ENCODE results near the gene XRN1.

- no peak for TF ChIP-seq CTCF (conservative IDR thresholded peaks at IDR 0.05; ENCODE audit: low read depth, low read length)
- no peak for TF ChIP-seq EZH2phosphoT487 (IDR thresholded peaks at IDR 0.05; ENCODE audit: borderline replicate concordance, low read length)
- TF ChIP-seq EZH2 (IDR thresholded peaks at IDR 0.05; ENCODE audit: low read length, unreplicated experiment), result no peak
Measured at GRCh38 chr3:142256712-142257333, 191.0 kb downstream of the XRN1 start.

Data from PC-3 (cell line).